ENCODE data around the gene GOLGA8S.

GRCh38 chr15:23401627-23402026 lies 47.1 kb downstream of the GOLGA8S start:
- TF ChIP-seq, protein P1, sequence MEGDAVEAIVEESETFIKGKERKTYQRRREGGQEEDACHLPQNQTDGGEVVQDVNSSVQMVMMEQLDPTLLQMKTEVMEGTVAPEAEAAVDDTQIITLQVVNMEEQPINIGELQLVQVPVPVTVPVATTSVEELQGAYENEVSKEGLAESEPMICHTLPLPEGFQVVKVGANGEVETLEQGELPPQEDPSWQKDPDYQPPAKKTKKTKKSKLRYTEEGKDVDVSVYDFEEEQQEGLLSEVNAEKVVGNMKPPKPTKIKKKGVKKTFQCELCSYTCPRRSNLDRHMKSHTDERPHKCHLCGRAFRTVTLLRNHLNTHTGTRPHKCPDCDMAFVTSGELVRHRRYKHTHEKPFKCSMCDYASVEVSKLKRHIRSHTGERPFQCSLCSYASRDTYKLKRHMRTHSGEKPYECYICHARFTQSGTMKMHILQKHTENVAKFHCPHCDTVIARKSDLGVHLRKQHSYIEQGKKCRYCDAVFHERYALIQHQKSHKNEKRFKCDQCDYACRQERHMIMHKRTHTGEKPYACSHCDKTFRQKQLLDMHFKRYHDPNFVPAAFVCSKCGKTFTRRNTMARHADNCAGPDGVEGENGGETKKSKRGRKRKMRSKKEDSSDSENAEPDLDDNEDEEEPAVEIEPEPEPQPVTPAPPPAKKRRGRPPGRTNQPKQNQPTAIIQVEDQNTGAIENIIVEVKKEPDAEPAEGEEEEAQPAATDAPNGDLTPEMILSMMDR (conservative IDR thresholded peaks at IDR 0.05; ENCODE audit: low read length), result no peak
- TF ChIP-seq EZH2phosphoT487 (IDR thresholded peaks at IDR 0.05; ENCODE audit: borderline replicate concordance, low read depth, low read length), result no peak

All from OCI-LY7 (cell line).